Skeletal muscle tissue (tissue), 4 donors: ENCODE measurements around the gene RXFP3. TPM values are rescaled to one million over a fixed set of nuclear protein-coding genes. Genes with fewer than 3 reads are reported as not detected.
A peak's percentile ranks its signal among the peaks of the same experiment; 100 is the strongest.

Experiments
- H3K27ac ChIP-seq: one replicate; pipeline ENCODE4 v1.7.0; 2013; ENCODE audit warnings: mild to moderate bottlenecking, low read depth, low read length, inconsistent platforms
- H3K27me3 ChIP-seq, 3 donors: one replicate each; pipeline ENCODE4 v1.7.0; 2013; ENCODE audit warnings: low read length in 3 of 3; ENCODE audit not compliant: control insufficient read depth in 3 of 3, insufficient read depth in 3 of 3
- H3K36me3 ChIP-seq, 3 donors: one replicate each; pipeline ENCODE4 v1.7.0; 2013; ENCODE audit warnings: low read length in 3 of 3; ENCODE audit not compliant: control insufficient read depth in 3 of 3, insufficient read depth in 3 of 3
- H3K4me1 ChIP-seq, 3 donors: one replicate each; pipeline ENCODE4 v1.7.0; 2013; ENCODE audit warnings: low read length in 3 of 3, mild to moderate bottlenecking in 3 of 3; ENCODE audit not compliant: control insufficient read depth in 3 of 3, insufficient read depth in 3 of 3
- H3K4me3 ChIP-seq, 3 donors: one replicate each; pipeline ENCODE4 v1.7.0; 2013; ENCODE audit warnings: low read length in 3 of 3
- H3K9ac ChIP-seq, 3 donors: one replicate each; pipeline ENCODE4 v1.7.0; 2013; ENCODE audit warnings: low read length in 3 of 3, mild to moderate bottlenecking in 3 of 3, moderate library complexity in 2 of 3, low read depth in 1 of 3
- H3K9me3 ChIP-seq, 3 donors: one replicate each; pipeline ENCODE4 v1.7.0; 2013; ENCODE audit warnings: low read length in 3 of 3; ENCODE audit not compliant: control insufficient read depth in 3 of 3
- total RNA-seq: library from RNA; depleted of rRNA; stranded (reverse); fragments of >200 nt; gene quantifications from one replicate; pipeline ENCODE4 v1.2.3, GENCODE V29; 2014
- donor health status: Osteomylitis.

Gene RXFP3
- total RNA-seq, result not detected

DNA sequence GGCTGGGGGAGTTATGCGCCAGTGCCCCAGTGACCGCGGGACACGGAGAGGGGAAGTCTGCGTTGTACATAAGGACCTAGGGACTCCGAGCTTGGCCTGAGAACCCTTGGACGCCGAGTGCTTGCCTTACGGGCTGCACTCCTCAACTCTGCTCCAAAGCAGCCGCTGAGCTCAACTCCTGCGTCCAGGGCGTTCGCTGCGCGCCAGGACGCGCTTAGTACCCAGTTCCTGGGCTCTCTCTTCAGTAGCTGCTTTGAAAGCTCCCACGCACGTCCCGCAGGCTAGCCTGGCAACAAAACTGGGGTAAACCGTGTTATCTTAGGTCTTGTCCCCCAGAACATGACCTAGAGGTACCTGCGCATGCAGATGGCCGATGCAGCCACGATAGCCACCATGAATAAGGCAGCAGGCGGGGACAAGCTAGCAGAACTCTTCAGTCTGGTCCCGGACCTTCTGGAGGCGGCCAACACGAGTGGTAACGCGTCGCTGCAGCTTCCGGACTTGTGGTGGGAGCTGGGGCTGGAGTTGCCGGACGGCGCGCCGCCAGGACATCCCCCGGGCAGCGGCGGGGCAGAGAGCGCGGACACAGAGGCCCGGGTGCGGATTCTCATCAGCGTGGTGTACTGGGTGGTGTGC lies at the start of gene RXFP3:
Gene RXFP3 (plus strand): TSS at position 6 of the 636 bp plus-strand sequence. CDS start 355 bp downstream, at position 361.
- Histone ChIP-seq H3K4me1 (peaks cover 11 to 18% (median 13%) of the 10 kb centered on the region in 3 donors), H3K27ac (no peak within 1 kb of the TSS), H3K9me3 (no peaks in the 10 kb centered on the region), H3K27me3 (peaks cover 35 to 49% (median 39%) of the 10 kb centered on the region in 3 donors), H3K36me3 (no peaks in the 10 kb centered on the region), H3K4me3 (peak within 1 kb of the TSS; percentile 52 to 62 (median 57)), H3K9ac (peak within 1 kb of the TSS in 1 of 3 donors; percentile 23)

GRCh38 chr5:33887268-33887667 lies 48.9 kb upstream of the RXFP3 start:
- H3K27me3 ChIP-seq, result peaks cover 7 to 14% (median 10%) of the 10 kb centered on the region in 3 donors
- no peaks in the 10 kb centered on the region for H3K36me3 ChIP-seq
- H3K9me3 ChIP-seq, result peaks cover 0 to 2% (median 0%) of the 10 kb centered on the region in 3 donors
- H3K9ac ChIP-seq, result no peak overlapping the region
- peaks cover 0 to 5% (median 3%) of the 10 kb centered on the region in 3 donors for H3K4me1 ChIP-seq
- H3K4me3 ChIP-seq, result no peak overlapping the region
- no peak overlapping the region for H3K27ac ChIP-seq

DNA sequence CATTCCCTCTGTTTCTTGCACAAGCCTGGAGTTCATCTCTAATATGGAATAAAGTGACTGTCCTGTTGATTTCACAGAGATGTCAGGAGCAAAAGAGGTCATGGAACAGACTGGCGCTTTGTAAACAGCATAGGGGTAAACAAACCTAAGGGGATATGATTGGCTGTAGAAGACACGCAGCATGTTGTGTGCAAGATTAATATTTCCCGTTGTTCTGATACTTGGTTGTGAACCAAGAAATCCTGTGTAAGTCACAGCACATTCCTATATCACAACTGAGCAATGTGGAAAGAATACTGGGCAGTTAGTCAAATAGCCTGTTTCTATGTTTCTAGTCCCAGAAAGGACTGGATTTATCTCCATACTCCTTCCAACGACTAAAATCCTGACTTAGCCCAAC lies 47.6 kb upstream of the RXFP3 start:
- H3K4me3 ChIP-seq, result no peak overlapping the region
- peaks cover 0 to 3% (median 2%) of the 10 kb centered on the region in 3 donors for H3K9me3 ChIP-seq
- peaks cover 0 to 8% (median 3%) of the 10 kb centered on the region in 3 donors for H3K4me1 ChIP-seq
- H3K9ac ChIP-seq, result no peak overlapping the region
- no peaks in the 10 kb centered on the region for H3K36me3 ChIP-seq
- H3K27me3 ChIP-seq, result peaks cover 10 to 18% (median 12%) of the 10 kb centered on the region in 3 donors
- H3K27ac ChIP-seq, result no peak overlapping the region

DNA sequence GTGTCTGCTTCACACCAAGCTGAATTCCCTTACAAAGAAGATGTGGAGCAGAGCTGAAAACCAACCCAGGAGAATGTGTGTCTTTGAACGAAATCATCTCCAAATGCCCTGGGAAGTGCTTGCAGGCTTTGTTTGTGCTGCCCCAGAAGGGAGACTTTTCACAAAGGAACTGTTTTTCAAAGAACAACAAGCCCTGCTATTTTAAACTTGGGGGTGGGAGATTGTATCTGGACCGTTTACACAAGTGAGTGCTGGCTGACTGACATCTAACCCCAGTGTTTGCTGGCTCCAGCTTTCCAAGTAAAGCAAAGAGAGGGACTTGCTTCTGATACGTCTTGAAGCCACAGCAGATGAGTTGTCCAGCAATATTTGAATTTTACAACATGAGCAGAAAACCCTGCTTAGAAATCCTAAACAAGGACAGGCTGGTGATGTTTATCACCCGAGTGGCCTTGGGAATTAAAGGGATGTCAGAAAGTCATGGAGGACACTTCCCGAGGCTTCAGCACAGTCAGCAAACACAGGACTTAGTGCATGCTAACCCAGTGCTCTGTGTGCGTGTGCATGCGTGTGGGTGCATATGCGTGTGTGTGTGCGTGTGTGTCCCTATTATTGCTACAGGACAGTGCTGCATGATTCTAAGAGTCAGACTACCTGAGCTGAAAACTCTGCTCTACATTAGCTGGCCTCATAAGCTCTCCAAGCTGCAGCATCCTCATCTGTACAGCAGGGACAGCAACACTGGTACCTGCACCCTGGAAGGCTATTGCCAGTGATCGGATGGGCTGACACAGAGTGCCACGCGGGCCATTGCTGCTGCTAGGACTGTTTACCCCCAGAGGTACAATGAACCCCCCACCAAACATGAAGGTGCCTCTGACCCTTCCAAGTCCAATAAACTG lies 45.8 kb upstream of the RXFP3 start:
- Histone ChIP-seq H3K4me3 (peak overlapping the region; percentile 3 to 67 (median 52)), H3K27ac (no peak overlapping the region), H3K36me3 (no peaks in the 10 kb centered on the region), H3K4me1 (peaks cover 0 to 8% (median 3%) of the 10 kb centered on the region in 3 donors), H3K9ac (peak overlapping the region in 1 of 3 donors; percentile 10), H3K27me3 (peaks cover 10 to 18% (median 12%) of the 10 kb centered on the region in 3 donors), H3K9me3 (peaks cover 0 to 3% (median 2%) of the 10 kb centered on the region in 3 donors)

GRCh38 chr5:33891446-33891787 lies 44.8 kb upstream of the RXFP3 start:
- H3K27me3 ChIP-seq, result peaks cover 10 to 18% (median 12%) of the 10 kb centered on the region in 3 donors
- peak overlapping the region; percentile 41 to 67 (median 53) for H3K4me3 ChIP-seq
- peaks cover 0 to 8% (median 3%) of the 10 kb centered on the region in 3 donors for H3K4me1 ChIP-seq
- no peaks in the 10 kb centered on the region for H3K36me3 ChIP-seq
- no peak overlapping the region for H3K27ac ChIP-seq
- H3K9ac ChIP-seq, result peak overlapping the region in 1 of 3 donors; percentile 46
- peaks cover 0 to 3% (median 2%) of the 10 kb centered on the region in 3 donors for H3K9me3 ChIP-seq

DNA sequence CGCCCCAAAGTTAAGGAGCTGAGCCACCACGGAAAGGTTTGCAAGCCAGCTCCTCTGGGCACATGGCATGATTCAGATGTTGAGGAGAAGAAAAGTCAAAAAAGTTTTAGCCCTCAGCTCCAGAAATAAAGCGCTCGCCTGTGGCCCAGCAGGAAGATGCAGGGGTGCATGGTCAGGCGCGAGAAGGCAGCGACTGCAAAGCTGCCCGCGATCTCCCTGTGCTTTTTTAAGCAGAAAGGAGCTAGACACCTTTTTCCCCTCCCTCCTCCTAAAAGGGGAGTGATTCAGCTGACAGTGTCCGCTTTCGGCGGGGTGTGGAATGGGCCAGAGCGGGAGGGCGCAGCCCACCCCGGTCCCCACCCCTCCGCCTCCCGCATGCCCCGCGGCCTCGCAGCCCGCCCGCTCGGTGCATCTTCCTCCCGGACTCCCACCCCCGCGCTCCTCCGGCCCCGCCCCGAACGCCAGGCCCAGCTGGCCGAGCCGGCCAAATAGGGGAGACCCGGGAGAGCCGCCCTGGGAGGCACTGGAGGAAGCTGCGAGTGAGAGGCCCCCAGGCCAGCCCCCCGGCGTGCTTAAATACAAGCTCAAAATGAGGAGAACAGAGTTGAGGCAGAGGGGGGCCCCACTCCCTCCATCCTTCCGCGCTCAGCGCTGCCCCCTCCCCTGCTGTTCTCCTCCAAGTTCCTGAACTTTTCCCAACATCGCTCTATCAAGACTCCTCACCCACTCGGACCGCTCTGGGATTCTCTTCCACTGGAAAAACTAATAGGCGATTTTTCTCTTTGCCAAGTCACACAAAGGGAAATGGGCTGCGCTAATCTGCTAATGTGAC lies 44.2 kb upstream of the RXFP3 start, which contains the start of gene ADAMTS12:
Gene ADAMTS12 (minus strand): TSS at position 203 of the 832 bp plus-strand sequence. CDS start 134 bp downstream, at position 69.
- H3K4me1 ChIP-seq, result peaks cover 0 to 8% (median 3%) of the 10 kb centered on the region in 3 donors
- no peaks in the 10 kb centered on the region for H3K36me3 ChIP-seq
- peak within 1 kb of the TSS; percentile 52 to 67 (median 53) for H3K4me3 ChIP-seq
- peak within 1 kb of the TSS in 1 of 3 donors; percentile 46 for H3K9ac ChIP-seq
- H3K9me3 ChIP-seq, result peaks cover 0 to 3% (median 2%) of the 10 kb centered on the region in 3 donors
- no peak within 1 kb of the TSS for H3K27ac ChIP-seq
- H3K27me3 ChIP-seq, result peaks cover 10 to 18% (median 12%) of the 10 kb centered on the region in 3 donors

DNA sequence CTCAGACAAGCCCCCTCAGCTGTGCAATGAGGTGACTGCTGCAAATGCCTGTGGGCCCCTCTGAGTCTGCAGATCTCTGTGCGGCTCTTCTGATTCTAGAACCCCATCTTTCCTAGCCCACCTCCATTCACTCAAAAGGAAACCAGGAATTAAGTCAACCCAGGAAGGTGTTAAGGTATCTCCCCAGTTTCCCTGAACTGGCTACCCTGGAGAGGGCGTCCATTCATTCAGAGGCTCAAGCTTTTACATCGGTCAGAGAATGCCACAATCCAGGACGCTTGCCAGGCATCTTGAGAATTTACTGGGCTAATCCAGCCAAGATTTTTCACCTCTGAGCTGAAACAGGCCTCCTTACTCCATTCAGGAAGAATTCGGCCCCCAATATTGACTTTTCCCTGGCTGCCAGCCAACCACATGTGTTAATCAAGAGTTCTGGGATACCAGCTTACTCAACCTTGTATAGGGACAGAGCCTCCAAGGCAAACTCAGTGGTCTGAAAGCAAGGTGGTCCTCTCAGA lies 43.5 kb upstream of the RXFP3 start:
- H3K4me1 ChIP-seq, result peaks cover 0 to 8% (median 3%) of the 10 kb centered on the region in 3 donors

GRCh38 chr5:33894566-33894965 lies 41.6 kb upstream of the RXFP3 start:
- peaks cover 10 to 18% (median 10%) of the 10 kb centered on the region in 3 donors for H3K27me3 ChIP-seq

More for the DNA sequence above, 43.5 kb upstream of the RXFP3 start:
- Histone ChIP-seq H3K27ac (no peak overlapping the region), H3K4me3 (no peak overlapping the region), H3K9ac (no peak overlapping the region), H3K9me3 (peaks cover 0 to 3% (median 2%) of the 10 kb centered on the region in 3 donors), H3K27me3 (peaks cover 10 to 18% (median 12%) of the 10 kb centered on the region in 3 donors), H3K36me3 (no peaks in the 10 kb centered on the region)

DNA sequence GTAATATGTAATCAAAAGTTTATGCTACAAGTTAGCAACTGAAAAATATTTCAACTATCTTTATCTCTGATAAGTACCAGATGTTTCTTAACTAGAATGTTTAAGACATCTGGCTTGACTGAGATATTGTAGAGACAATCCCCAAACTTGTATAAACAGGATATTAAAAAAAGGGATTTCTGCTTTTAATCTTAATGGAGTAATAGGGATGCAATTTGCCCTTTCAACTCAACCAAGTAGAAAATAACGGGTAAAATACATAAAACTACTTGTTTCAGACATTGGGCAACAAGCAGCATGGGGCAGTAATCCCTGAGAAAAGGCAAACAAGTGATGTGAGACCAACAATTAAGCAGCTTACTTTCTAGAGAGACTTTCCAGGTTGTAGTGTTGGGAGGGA lies 35.0 kb upstream of the RXFP3 start:
- no peak overlapping the region for H3K4me3 ChIP-seq
- H3K4me1 ChIP-seq, result no peaks in the 10 kb centered on the region
- no peaks in the 10 kb centered on the region for H3K27me3 ChIP-seq
- no peaks in the 10 kb centered on the region for H3K36me3 ChIP-seq
- H3K9ac ChIP-seq, result no peak overlapping the region
- no peak overlapping the region for H3K27ac ChIP-seq
- H3K9me3 ChIP-seq, result no peaks in the 10 kb centered on the region

More at GRCh38 chr5:33894566-33894965, 41.6 kb upstream of the RXFP3 start:
- Histone ChIP-seq H3K4me1 (peaks cover 0 to 8% (median 3%) of the 10 kb centered on the region in 3 donors), H3K9ac (no peak overlapping the region), H3K4me3 (no peak overlapping the region), H3K36me3 (no peaks in the 10 kb centered on the region), H3K9me3 (peaks cover 0 to 3% (median 2%) of the 10 kb centered on the region in 3 donors), H3K27ac (no peak overlapping the region)
